Activated CD8-positive, alpha-beta T cell treated with anti-CD3 and anti-CD28 coated beads, Interleukin-2, amount 10 ng/mL, durations not matched to agents 7 days and 5 days (primary cell): ENCODE results near the gene STX3. TPM values are rescaled to one million over a fixed set of nuclear protein-coding genes. Genes with fewer than 3 reads are reported as not detected.
"Not testable (repeated sequence)": the region's sequence is repeated elsewhere in the genome, so short reads cannot be mapped to it uniquely, and the experiment has no call there.

ENCODE experiments used
- ATAC-seq: fragments of 150-1000 bp; cut with Tn5 transposase; one replicate; pipeline ENCODE4 v1.10.0; 2021; ENCODE audit warnings: moderate library complexity
- CTCF ChIA-PET: fragments of 350-600 bp; sonication (Branson Sonifier 250); formaldehyde crosslinking; loops from one replicate; lab custom pipeline; 2021; ENCODE audit warnings: antibody characterized with exemption; lab: Charles Lee
- POLR2A ChIA-PET: fragments of 350-600 bp; sonication (Branson Sonifier 250); formaldehyde crosslinking; loops from one replicate; lab custom pipeline; 2021; ENCODE audit warnings: antibody characterized with exemption; lab: Charles Lee
- DNase-seq: peaks from one replicate; pipeline ENCODE4 v3.0.0-alpha.2; 2020
- H3K27ac Mint-ChIP-seq: one replicate; pipeline ENCODE4 v1.8.0; 2021; ENCODE audit warnings: mild to moderate bottlenecking, mixed read lengths
- H3K27me3 Mint-ChIP-seq: one replicate; pipeline ENCODE4 v1.8.0; 2021; ENCODE audit warnings: low read depth, mixed read lengths
- H3K36me3 Mint-ChIP-seq: one replicate; pipeline ENCODE4 v1.8.0; 2021; ENCODE audit warnings: low read depth, mixed read lengths
- H3K4me1 Mint-ChIP-seq: one replicate; pipeline ENCODE4 v1.8.0; 2021; ENCODE audit warnings: low read depth, mixed read lengths
- H3K4me3 Mint-ChIP-seq: one replicate; pipeline ENCODE4 v1.8.0; 2021; ENCODE audit warnings: mild to moderate bottlenecking, mixed read lengths
- H3K9me3 Mint-ChIP-seq: one replicate; pipeline ENCODE4 v1.8.0; 2022; ENCODE audit warnings: mixed read lengths; ENCODE audit not compliant: insufficient read depth
- total RNA-seq, 2 experiments: library from RNA; stranded (reverse); gene quantifications; one replicate each; pipeline ENCODE4 v1.2.3, GENCODE V29; 2021

STX3 gene
- total RNA-seq, 2 experiments from 2014 or later = 101 to 105 TPM

- Mint-ChIP-seq H3K4me3 (peak overlapping the region; percentile 60), H3K27ac (peak overlapping the region; percentile 89), H3K27me3 (no peaks in the 10 kb centered on the region), H3K36me3 (peaks cover 70% of the 10 kb centered on the region), H3K9me3 (no peaks in the 10 kb centered on the region), H3K4me1 (peaks cover 57% of the 10 kb centered on the region)
- DNase-seq (no peak), ATAC-seq (no peak)
- POLR2A ChIA-PET = interaction anchor here (1.4 kb wide), 1 partner anchor 17 kb away, joined by 6 read pairs; the partner anchor contains the start of gene STX3
- CTCF ChIA-PET = interaction anchor here (1.4 to 3.2 kb wide), 5 partner anchors 9 to 29 kb away, joined by 3 to 25 read pairs (median 10); partner anchors contain the start of gene STX3
Observed at GRCh38 chr11:59773083-59773440, 17.9 kb downstream of the STX3 start.

- no peaks in the 10 kb centered on the region for H3K27me3 Mint-ChIP-seq
- CTCF ChIA-PET = interaction anchor here (1.4 kb wide), 1 partner anchor 16 kb away, joined by 3 read pairs; no protein-coding TSS in a partner anchor
- H3K4me3 Mint-ChIP-seq = no peak overlapping the region
- H3K4me1 Mint-ChIP-seq = peaks cover 81% of the 10 kb centered on the region
- H3K9me3 Mint-ChIP-seq = no peaks in the 10 kb centered on the region
- H3K36me3 Mint-ChIP-seq = peaks cover 89% of the 10 kb centered on the region
- POLR2A ChIA-PET = interaction anchor here (0.6 kb wide), 1 partner anchor 225 kb away, joined by 3 read pairs; no protein-coding TSS in a partner anchor
- H3K27ac Mint-ChIP-seq = peak overlapping the region; percentile 33
- DNase-seq = no peak
- no peak for ATAC-seq
Observed at GRCh38 chr11:59776210-59777066, 21.3 kb downstream of the STX3 start.

- peaks cover 81% of the 10 kb centered on the region for H3K4me1 Mint-ChIP-seq
- H3K4me3 Mint-ChIP-seq = no peak overlapping the region
- POLR2A ChIA-PET = no interaction called here
- no peak for ATAC-seq
- H3K27ac Mint-ChIP-seq = no peak overlapping the region
- H3K27me3 Mint-ChIP-seq = no peaks in the 10 kb centered on the region
- H3K9me3 Mint-ChIP-seq = peaks cover under 1% of the 10 kb centered on the region
- no peak for DNase-seq
- H3K36me3 Mint-ChIP-seq = peaks cover 89% of the 10 kb centered on the region
- CTCF ChIA-PET = no interaction called here
Observed at GRCh38 chr11:59777104-59777503, 21.9 kb downstream of the STX3 start.

- Mint-ChIP-seq H3K9me3 (peaks cover 4% of the 10 kb centered on the region), H3K36me3 (peaks cover 89% of the 10 kb centered on the region), H3K4me1 (peaks cover 78% of the 10 kb centered on the region), H3K27me3 (no peaks in the 10 kb centered on the region), H3K27ac (peak overlapping the region; percentile 6), H3K4me3 (no peak overlapping the region)
- ChIA-PET POLR2A (no interaction called here), CTCF (interaction anchor here (1.0 to 2.0 kb wide), 2 partner anchors 11 to 24 kb away, joined by 5 to 7 read pairs; no protein-coding TSS in a partner anchor)
- ATAC-seq (no peak), DNase-seq (no peak)
Observed at GRCh38 chr11:59778122-59778521, 22.9 kb downstream of the STX3 start.

GRCh38 chr11:59779487-59779886, 24.3 kb downstream of the STX3 start:
- no peak overlapping the region for H3K4me3 Mint-ChIP-seq
- ATAC-seq = no peak
- H3K27me3 Mint-ChIP-seq = no peaks in the 10 kb centered on the region
- DNase-seq = no peak
- H3K9me3 Mint-ChIP-seq = peaks cover 10% of the 10 kb centered on the region
- CTCF ChIA-PET = interaction anchor here (2.0 kb wide), 1 partner anchor 12 kb away, joined by 7 read pairs; no protein-coding TSS in a partner anchor
- POLR2A ChIA-PET = no interaction called here
- H3K36me3 Mint-ChIP-seq = peaks cover 91% of the 10 kb centered on the region
- peak overlapping the region; percentile 44 for H3K27ac Mint-ChIP-seq
- peaks cover 86% of the 10 kb centered on the region for H3K4me1 Mint-ChIP-seq

- DNase-seq (no peak), ATAC-seq (no peak)
- POLR2A ChIA-PET = interaction anchor here (0.7 kb wide), 1 partner anchor 28 kb away, joined by 3 read pairs; no protein-coding TSS in a partner anchor
- H3K4me1 Mint-ChIP-seq = peaks cover 88% of the 10 kb centered on the region
- peak overlapping the region; percentile 80 for H3K27ac Mint-ChIP-seq
- no peaks in the 10 kb centered on the region for H3K27me3 Mint-ChIP-seq
- H3K9me3 Mint-ChIP-seq = peaks cover 17% of the 10 kb centered on the region
- H3K36me3 Mint-ChIP-seq = peaks cover 90% of the 10 kb centered on the region
- CTCF ChIA-PET = interaction anchor here (2.9 to 3.1 kb wide), 2 partner anchors 9 to 15 kb away, joined by 10 read pairs; no protein-coding TSS in a partner anchor
- no peak overlapping the region for H3K4me3 Mint-ChIP-seq
Observed at GRCh38 chr11:59782080-59782479, 26.9 kb downstream of the STX3 start.

- POLR2A ChIA-PET = interaction anchor here (0.6 to 1.8 kb wide), 4 partner anchors 11 to 222 kb away, joined by 4 to 8 read pairs (median 5); partner anchors contain the start of gene STX3
- ATAC-seq (peak; percentile 76), DNase-seq (peak; percentile 56)
- Mint-ChIP-seq H3K27me3 (no peaks in the 10 kb centered on the region), H3K36me3 (peaks cover 91% of the 10 kb centered on the region), H3K27ac (peak overlapping the region; percentile 80), H3K4me1 (peaks cover 87% of the 10 kb centered on the region), H3K9me3 (peaks cover 17% of the 10 kb centered on the region), H3K4me3 (peak overlapping the region; percentile 54)
- CTCF ChIA-PET = interaction anchor here (1.1 to 3.1 kb wide), 6 partner anchors 11 to 55 kb away, joined by 3 to 10 read pairs (median 6); partner anchors contain the start of gene STX3
Observed at GRCh38 chr11:59783632-59784090, 28.5 kb downstream of the STX3 start.

- Mint-ChIP-seq H3K27ac (peak overlapping the region; percentile 80), H3K9me3 (peaks cover 17% of the 10 kb centered on the region), H3K4me1 (peaks cover 82% of the 10 kb centered on the region), H3K36me3 (peaks cover 92% of the 10 kb centered on the region)
- not testable (repeated sequence) for ATAC-seq, H3K27me3 Mint-ChIP-seq, H3K4me3 Mint-ChIP-seq, DNase-seq
- ChIA-PET CTCF (interaction anchor here (1.0 to 3.3 kb wide), 4 partner anchors 17 to 30 kb away, joined by 3 to 26 read pairs (median 6); partner anchors contain the start of genes MRPL16 and STX3), POLR2A (interaction anchor here (2.8 kb wide), 1 partner anchor 18 kb away, joined by 9 read pairs; no protein-coding TSS in a partner anchor)
Observed at GRCh38 chr11:59784441-59784840, 29.3 kb downstream of the STX3 start.

GRCh38 chr11:59785818-59786217, 30.6 kb downstream of the STX3 start:
- Mint-ChIP-seq H3K27ac (peak overlapping the region; percentile 13), H3K4me1 (peaks cover 69% of the 10 kb centered on the region), H3K9me3 (peaks cover 17% of the 10 kb centered on the region), H3K36me3 (peaks cover 92% of the 10 kb centered on the region), H3K27me3 (no peaks in the 10 kb centered on the region), H3K4me3 (no peak overlapping the region)
- CTCF ChIA-PET = interaction anchor here (3.3 kb wide), 1 partner anchor 15 kb away, joined by 26 read pairs; no protein-coding TSS in a partner anchor
- ATAC-seq = no peak
- DNase-seq = no peak
- POLR2A ChIA-PET = interaction anchor here (2.8 kb wide), 1 partner anchor 19 kb away, joined by 9 read pairs; no protein-coding TSS in a partner anchor

GRCh38 chr11:59787255-59787588, 32.0 kb downstream of the STX3 start:
- ATAC-seq (no peak), DNase-seq (no peak)
- CTCF ChIA-PET = interaction anchor here (2.6 to 3.3 kb wide), 2 partner anchors 14 to 33 kb away, joined by 10 to 26 read pairs; no protein-coding TSS in a partner anchor
- peaks cover 95% of the 10 kb centered on the region for H3K36me3 Mint-ChIP-seq
- H3K27me3 Mint-ChIP-seq = no peaks in the 10 kb centered on the region
- peaks cover 15% of the 10 kb centered on the region for H3K9me3 Mint-ChIP-seq
- peaks cover 57% of the 10 kb centered on the region for H3K4me1 Mint-ChIP-seq
- no peak overlapping the region for H3K4me3 Mint-ChIP-seq
- peak overlapping the region; percentile 48 for H3K27ac Mint-ChIP-seq
- POLR2A ChIA-PET = no interaction called here

- Mint-ChIP-seq H3K4me3 (no peak overlapping the region), H3K9me3 (peaks cover 12% of the 10 kb centered on the region), H3K27me3 (no peaks in the 10 kb centered on the region), H3K36me3 (peaks cover 97% of the 10 kb centered on the region), H3K4me1 (peaks cover 53% of the 10 kb centered on the region), H3K27ac (peak overlapping the region; percentile 43)
- CTCF ChIA-PET = interaction anchor here (0.7 to 2.6 kb wide), 5 partner anchors 12 to 34 kb away, joined by 3 to 10 read pairs (median 5); partner anchors contain the start of gene MRPL16
- ATAC-seq = no peak
- no peak for DNase-seq
- POLR2A ChIA-PET = interaction anchor here (0.6 kb wide), 1 partner anchor 119 kb away, joined by 3 read pairs; no protein-coding TSS in a partner anchor
Observed at GRCh38 chr11:59787816-59788215, 32.6 kb downstream of the STX3 start.
